Measurements from ENCODE around the gene PGAM5.

Gene PGAM5

GRCh38 chr12:132723015-132723763 lies 12.5 kb downstream of the PGAM5 start:
- DNase-seq (ENCODE audit: low read depth) = no peak

GRCh38 chr12:132723764-132724140 lies 13.1 kb downstream of the PGAM5 start:
- DNase-seq (ENCODE audit: low read depth) = no peak

GRCh38 chr12:132724506-132725241 lies 14.0 kb downstream of the PGAM5 start:
- DNase-seq (ENCODE audit: low read depth) = no peak

GRCh38 chr12:132726386-132726785 lies 15.7 kb downstream of the PGAM5 start:
- DNase-seq (ENCODE audit: low read depth) = no peak

- no peak for DNase-seq (ENCODE audit: low read depth)
Measured at GRCh38 chr12:132727091-132727794, 16.6 kb downstream of the PGAM5 start.

- DNase-seq (ENCODE audit: low read depth) = no peak
Measured at GRCh38 chr12:132728502-132728901, 17.9 kb downstream of the PGAM5 start.

GRCh38 chr12:132729541-132730320 lies 19.1 kb downstream of the PGAM5 start:
- no peak for DNase-seq (ENCODE audit: low read depth)

- no peak for DNase-seq (ENCODE audit: low read depth)
Measured at GRCh38 chr12:132730353-132730752, 19.7 kb downstream of the PGAM5 start.

GRCh38 chr12:132731574-132731973 lies 20.9 kb downstream of the PGAM5 start:
- DNase-seq (ENCODE audit: low read depth) = no peak

GRCh38 chr12:132734206-132734605 lies 23.6 kb downstream of the PGAM5 start:
- no peak for DNase-seq (ENCODE audit: low read depth)

GRCh38 chr12:132735496-132735895 lies 24.9 kb downstream of the PGAM5 start:
- no peak for DNase-seq (ENCODE audit: low read depth)

GRCh38 chr12:132736378-132736777 lies 25.7 kb downstream of the PGAM5 start:
- DNase-seq (ENCODE audit: low read depth) = no peak

GRCh38 chr12:132736913-132737312 lies 26.3 kb downstream of the PGAM5 start:
- no peak for DNase-seq (ENCODE audit: low read depth)

GRCh38 chr12:132739600-132740312 lies 29.1 kb downstream of the PGAM5 start:
- no peak for DNase-seq (ENCODE audit: low read depth)

- DNase-seq (ENCODE audit: low read depth) = no peak
Measured at GRCh38 chr12:132740313-132740646, 29.6 kb downstream of the PGAM5 start.

- no peak for DNase-seq (ENCODE audit: low read depth)
Measured at GRCh38 chr12:132740652-132741051, 30.0 kb downstream of the PGAM5 start.

- no peak for DNase-seq (ENCODE audit: low read depth)
Measured at GRCh38 chr12:132741620-132742019, 31.0 kb downstream of the PGAM5 start.

GRCh38 chr12:132743831-132744230 lies 33.2 kb downstream of the PGAM5 start:
- DNase-seq (ENCODE audit: low read depth) = no peak

GRCh38 chr12:132746613-132747012 lies 36.0 kb downstream of the PGAM5 start:
- DNase-seq (ENCODE audit: low read depth) = no peak

- DNase-seq (ENCODE audit: low read depth) = no peak
Measured at GRCh38 chr12:132747395-132747794, 36.8 kb downstream of the PGAM5 start.

- no peak for DNase-seq (ENCODE audit: low read depth)
Measured at GRCh38 chr12:132747896-132748295, 37.3 kb downstream of the PGAM5 start.

GRCh38 chr12:132748319-132748718 lies 37.7 kb downstream of the PGAM5 start:
- no peak for DNase-seq (ENCODE audit: low read depth)

All from HS-27A (cell line).